Activated naive CD8-positive, alpha-beta T cell (primary cell): Measurements from ENCODE around the gene BMAL2.

Source experiments
- H3K27ac Mint-ChIP-seq: one replicate; pipeline ENCODE4 v1.8.0; 2021; ENCODE audit warnings: mixed read lengths
- H3K27me3 Mint-ChIP-seq: one replicate; pipeline ENCODE4 v1.8.0; 2021; ENCODE audit warnings: mixed read lengths
- H3K36me3 Mint-ChIP-seq: one replicate; pipeline ENCODE4 v1.8.0; 2021; ENCODE audit warnings: mixed read lengths
- H3K4me1 Mint-ChIP-seq: one replicate; pipeline ENCODE4 v1.8.0; 2021; ENCODE audit warnings: low read depth, mixed read lengths
- H3K4me3 Mint-ChIP-seq: one replicate; pipeline ENCODE4 v1.8.0; 2021; ENCODE audit warnings: mild to moderate bottlenecking, mixed read lengths
- H3K9me3 Mint-ChIP-seq: one replicate; pipeline ENCODE4 v1.8.0; 2021; ENCODE audit warnings: low read depth, mixed read lengths

BMAL2 gene

GRCh38 chr12:27305673-27306456 is 26.8 kb upstream of the BMAL2 start:
- no peaks in the 10 kb centered on the region for H3K27me3 Mint-ChIP-seq
- H3K4me1 Mint-ChIP-seq = peaks cover 3% of the 10 kb centered on the region
- H3K4me3 Mint-ChIP-seq = no peak overlapping the region
- H3K36me3 Mint-ChIP-seq = peaks cover 10% of the 10 kb centered on the region
- peak overlapping the region; percentile 2 for H3K27ac Mint-ChIP-seq
- no peaks in the 10 kb centered on the region for H3K9me3 Mint-ChIP-seq

GRCh38 chr12:27309293-27309994 is 23.2 kb upstream of the BMAL2 start:
- H3K27me3 Mint-ChIP-seq = no peaks in the 10 kb centered on the region
- peaks cover 3% of the 10 kb centered on the region for H3K4me1 Mint-ChIP-seq
- no peaks in the 10 kb centered on the region for H3K9me3 Mint-ChIP-seq
- H3K4me3 Mint-ChIP-seq = no peak overlapping the region
- peaks cover 10% of the 10 kb centered on the region for H3K36me3 Mint-ChIP-seq
- no peak overlapping the region for H3K27ac Mint-ChIP-seq

GRCh38 chr12:27309995-27310315 is 22.7 kb upstream of the BMAL2 start:
- no peak overlapping the region for H3K27ac Mint-ChIP-seq

GRCh38 chr12:27316947-27317346 is 15.7 kb upstream of the BMAL2 start:
- Mint-ChIP-seq H3K27me3 (no peaks in the 10 kb centered on the region), H3K4me3 (no peak overlapping the region), H3K27ac (no peak overlapping the region), H3K36me3 (peaks cover 5% of the 10 kb centered on the region), H3K4me1 (no peaks in the 10 kb centered on the region), H3K9me3 (no peaks in the 10 kb centered on the region)

More at GRCh38 chr12:27309995-27310315, 22.7 kb upstream of the BMAL2 start:
- Mint-ChIP-seq H3K36me3 (peaks cover 10% of the 10 kb centered on the region), H3K4me1 (peaks cover 3% of the 10 kb centered on the region), H3K4me3 (no peak overlapping the region), H3K27me3 (no peaks in the 10 kb centered on the region), H3K9me3 (no peaks in the 10 kb centered on the region)

GRCh38 chr12:27319409-27319808 is 13.2 kb upstream of the BMAL2 start:
- H3K4me3 Mint-ChIP-seq = no peak overlapping the region
- no peak overlapping the region for H3K27ac Mint-ChIP-seq
- no peaks in the 10 kb centered on the region for H3K9me3 Mint-ChIP-seq
- H3K36me3 Mint-ChIP-seq = peaks cover 9% of the 10 kb centered on the region
- H3K27me3 Mint-ChIP-seq = no peaks in the 10 kb centered on the region
- no peaks in the 10 kb centered on the region for H3K4me1 Mint-ChIP-seq

GRCh38 chr12:27319848-27320247 is 12.8 kb upstream of the BMAL2 start:
- no peak overlapping the region for H3K27ac Mint-ChIP-seq
- H3K4me1 Mint-ChIP-seq = no peaks in the 10 kb centered on the region
- no peaks in the 10 kb centered on the region for H3K9me3 Mint-ChIP-seq
- H3K27me3 Mint-ChIP-seq = no peaks in the 10 kb centered on the region
- no peak overlapping the region for H3K4me3 Mint-ChIP-seq
- peaks cover 9% of the 10 kb centered on the region for H3K36me3 Mint-ChIP-seq

GRCh38 chr12:27324530-27324929 is 8.1 kb upstream of the BMAL2 start:
- peaks cover 12% of the 10 kb centered on the region for H3K36me3 Mint-ChIP-seq
- no peaks in the 10 kb centered on the region for H3K9me3 Mint-ChIP-seq
- H3K4me3 Mint-ChIP-seq = no peak overlapping the region
- no peak overlapping the region for H3K27ac Mint-ChIP-seq
- H3K27me3 Mint-ChIP-seq = no peaks in the 10 kb centered on the region
- peaks cover 3% of the 10 kb centered on the region for H3K4me1 Mint-ChIP-seq

- peaks cover 16% of the 10 kb centered on the region for H3K27me3 Mint-ChIP-seq
- H3K9me3 Mint-ChIP-seq = no peaks in the 10 kb centered on the region
- peaks cover 6% of the 10 kb centered on the region for H3K36me3 Mint-ChIP-seq
- H3K27ac Mint-ChIP-seq = no peak overlapping the region
- peak overlapping the region; percentile 89 for H3K4me3 Mint-ChIP-seq
- peaks cover 32% of the 10 kb centered on the region for H3K4me1 Mint-ChIP-seq
Measured at GRCh38 chr12:27330846-27331245, 1.8 kb upstream of the BMAL2 start.

- Mint-ChIP-seq H3K36me3 (peaks cover 6% of the 10 kb centered on the region), H3K4me3 (peak overlapping the region; percentile 89), H3K4me1 (peaks cover 32% of the 10 kb centered on the region), H3K27ac (peak overlapping the region; percentile 87), H3K27me3 (peaks cover 18% of the 10 kb centered on the region), H3K9me3 (no peaks in the 10 kb centered on the region)
Measured at GRCh38 chr12:27331291-27331926, 1.2 kb upstream of the BMAL2 start.

GRCh38 chr12:27331927-27332324 is 710 bp upstream of the BMAL2 start:
- Mint-ChIP-seq H3K27ac (peak overlapping the region; percentile 87), H3K9me3 (no peaks in the 10 kb centered on the region), H3K4me1 (peaks cover 32% of the 10 kb centered on the region), H3K4me3 (peak overlapping the region; percentile 89), H3K27me3 (peaks cover 18% of the 10 kb centered on the region), H3K36me3 (peaks cover 6% of the 10 kb centered on the region)

- H3K27ac Mint-ChIP-seq = peak overlapping the region; percentile 85
Measured at GRCh38 chr12:27332407-27332713, 276 bp upstream of the BMAL2 start.

GRCh38 chr12:27333403-27334009 is 870 bp downstream of the BMAL2 start:
- peaks cover 32% of the 10 kb centered on the region for H3K4me1 Mint-ChIP-seq
- peak overlapping the region; percentile 86 for H3K27ac Mint-ChIP-seq
- peaks cover 18% of the 10 kb centered on the region for H3K27me3 Mint-ChIP-seq
- no peaks in the 10 kb centered on the region for H3K36me3 Mint-ChIP-seq
- H3K9me3 Mint-ChIP-seq = no peaks in the 10 kb centered on the region
- H3K4me3 Mint-ChIP-seq = peak overlapping the region; percentile 90

More at GRCh38 chr12:27332407-27332713, 276 bp upstream of the BMAL2 start:
- H3K9me3 Mint-ChIP-seq = no peaks in the 10 kb centered on the region
- peak overlapping the region; percentile 89 for H3K4me3 Mint-ChIP-seq
- H3K36me3 Mint-ChIP-seq = peaks cover 6% of the 10 kb centered on the region
- H3K4me1 Mint-ChIP-seq = peaks cover 32% of the 10 kb centered on the region
- H3K27me3 Mint-ChIP-seq = peaks cover 18% of the 10 kb centered on the region

GRCh38 chr12:27334042-27334720 is 1.5 kb downstream of the BMAL2 start:
- Mint-ChIP-seq H3K4me3 (peak overlapping the region; percentile 90), H3K27ac (peak overlapping the region; percentile 86), H3K9me3 (no peaks in the 10 kb centered on the region), H3K27me3 (peaks cover 18% of the 10 kb centered on the region), H3K36me3 (no peaks in the 10 kb centered on the region), H3K4me1 (peaks cover 30% of the 10 kb centered on the region)

- peaks cover 30% of the 10 kb centered on the region for H3K4me1 Mint-ChIP-seq
- H3K9me3 Mint-ChIP-seq = no peaks in the 10 kb centered on the region
- H3K36me3 Mint-ChIP-seq = no peaks in the 10 kb centered on the region
- no peak overlapping the region for H3K4me3 Mint-ChIP-seq
- H3K27me3 Mint-ChIP-seq = peaks cover 18% of the 10 kb centered on the region
- no peak overlapping the region for H3K27ac Mint-ChIP-seq
Measured at GRCh38 chr12:27334721-27335082, 2.1 kb downstream of the BMAL2 start.
